ENCODE measurements around the gene SLC7A4.

The SLC7A4 gene

GRCh38 chr22:20979243-20979809 lies 53.0 kb downstream of the SLC7A4 start:
- no peak for DNase-seq (ENCODE audit: low spot score)
- CTCF ChIA-PET = interaction anchor here (0.5 kb wide), 1 partner anchor 45 kb away, joined by 3 read pairs; no protein-coding TSS in a partner anchor
- H3K27ac ChIP-seq = peak overlapping the region; percentile 85; the same call in 1 of the 2 replicates

More at GRCh38 chr22:20979243-20979809, 53.0 kb downstream of the SLC7A4 start:
- POLR2A ChIA-PET (ENCODE audit: low non-redundant PET) = no interaction called here
- no peak for TF ChIP-seq CTCF (conservative IDR thresholded peaks at IDR 0.05; ENCODE audit: low read depth)
